Neural progenitor cell (in vitro differentiated cells): Measurements from ENCODE around the gene ACSM3. TPM values are rescaled to one million over a fixed set of nuclear protein-coding genes. Genes with fewer than 3 reads are reported as not detected.

Experiments
- DNase-seq: peaks from one replicate; pipeline ENCODE4 v3.0.0-alpha.2; 2016; ENCODE audit warnings: low spot score
- H2AFZ ChIP-seq: fragments of 200-600 bp; sonication (generic); replicated peaks from 2 replicates; pipeline ENCODE4 v1.6.1; 2016; ENCODE audit warnings: antibody characterized with exemption
- H3F3A ChIP-seq: fragments of 200-600 bp; sonication (generic); 2 replicates; pipeline ENCODE4 v1.6.1; 2016; ENCODE audit warnings: antibody characterized with exemption, low read depth
- H3K27ac ChIP-seq: fragments of 200-600 bp; sonication (generic); 2 replicates; pipeline ENCODE4 v1.5.1; 2016; ENCODE audit warnings: mild to moderate bottlenecking
- H3K27me3 ChIP-seq: fragments of 200-600 bp; sonication (generic); 2 replicates; pipeline ENCODE4 v1.6.1; 2016; ENCODE audit warnings: mild to moderate bottlenecking, moderate library complexity
- H3K36me3 ChIP-seq: fragments of 200-600 bp; sonication (generic); 2 replicates; pipeline ENCODE4 v1.5.1; 2016
- H3K4me1 ChIP-seq: fragments of 200-600 bp; sonication (generic); 2 replicates; pipeline ENCODE4 v1.6.1; 2016; ENCODE audit warnings: mixed run types
- H3K4me2 ChIP-seq: fragments of 200-600 bp; sonication (generic); 2 replicates; pipeline ENCODE4 v1.6.1; 2016
- H3K4me3 ChIP-seq: fragments of 200-600 bp; sonication (generic); 2 replicates; pipeline ENCODE4 v1.5.1; 2016
- H3K79me2 ChIP-seq: fragments of 200-600 bp; sonication (generic); 2 replicates; pipeline ENCODE4 v1.6.1; 2016; ENCODE audit warnings: low read depth
- H3K9ac ChIP-seq: fragments of 200-600 bp; sonication (generic); 2 replicates; pipeline ENCODE4 v1.6.1; 2016
- H3K9me3 ChIP-seq: fragments of 200-600 bp; sonication (generic); 2 replicates; pipeline ENCODE4 v1.5.1; 2016; ENCODE audit warnings: low read depth
- H4K20me1 ChIP-seq: fragments of 200-600 bp; sonication (generic); 2 replicates; pipeline ENCODE4 v1.6.1; 2016; ENCODE audit warnings: low read depth
- H3K27ac Mint-ChIP-seq: 3 replicates; pipeline ENCODE4 v1.8.0; 2021; ENCODE audit warnings: mixed read lengths
- H3K27me3 Mint-ChIP-seq: 2 replicates; pipeline ENCODE4 v1.8.0; 2022; ENCODE audit warnings: low read depth, mild to moderate bottlenecking, inconsistent platforms, moderate library complexity, mixed read lengths; ENCODE audit not compliant: insufficient read depth
- H3K36me3 Mint-ChIP-seq: 3 replicates; pipeline ENCODE4 v1.8.0; 2021; ENCODE audit warnings: mixed read lengths
- H3K4me1 Mint-ChIP-seq: 3 replicates; pipeline ENCODE4 v1.8.0; 2021; ENCODE audit warnings: mixed read lengths
- H3K4me3 Mint-ChIP-seq: 3 replicates; pipeline ENCODE4 v1.8.0; 2021; ENCODE audit warnings: mild to moderate bottlenecking, moderate library complexity, mixed read lengths
- H3K9me3 Mint-ChIP-seq: 3 replicates; pipeline ENCODE4 v1.8.0; 2020; ENCODE audit warnings: mixed read lengths
- EZH2 ChIP-seq: fragments of 200-600 bp; sonication (generic); IDR thresholded peaks from 2 replicates; pipeline ENCODE4 v1.6.1; 2017; ENCODE audit warnings: antibody characterized with exemption, mild to moderate bottlenecking, moderate library complexity
- EZH2phosphoT487 ChIP-seq: fragments of 200-600 bp; sonication (generic); IDR thresholded peaks from 2 replicates; pipeline ENCODE4 v1.6.1; 2017; ENCODE audit warnings: antibody characterized with exemption
- total RNA-seq: library from RNA; depleted of rRNA; stranded (reverse); fragments of >200 nt; gene quantifications from 2 replicates; pipeline ENCODE4 v1.2.3, GENCODE V29; 2015; ENCODE audit warnings: low replicate concordance
- TF ChIP-seq, protein P1 (sequence below): fragments of 200-600 bp; sonication (generic); IDR thresholded peaks from 2 replicates; pipeline ENCODE4 v1.5.1; 2017; ENCODE audit warnings: antibody characterized with exemption, mild to moderate bottlenecking

Gene ACSM3
- total RNA-seq, 1 donor from 2014 or later: 3.8 TPM

GRCh38 chr16:20781697-20782096 lies 17.9 kb downstream of the ACSM3 start:
- H3K4me3 ChIP-seq: no peak overlapping the region
- H4K20me1 ChIP-seq: no peaks in the 10 kb centered on the region
- H3K9me3 ChIP-seq: no peaks in the 10 kb centered on the region
- Mint-ChIP-seq H3K27ac (no peak overlapping the region), H3K27me3 (no peaks in the 10 kb centered on the region), H3K36me3 (no peaks in the 10 kb centered on the region), H3K4me1 (no peaks in the 10 kb centered on the region), H3K9me3 (no peaks in the 10 kb centered on the region), H3K4me3 (no peak overlapping the region)
- no peaks in the 10 kb centered on the region for H3K4me1 ChIP-seq
- TF ChIP-seq, protein P1, sequence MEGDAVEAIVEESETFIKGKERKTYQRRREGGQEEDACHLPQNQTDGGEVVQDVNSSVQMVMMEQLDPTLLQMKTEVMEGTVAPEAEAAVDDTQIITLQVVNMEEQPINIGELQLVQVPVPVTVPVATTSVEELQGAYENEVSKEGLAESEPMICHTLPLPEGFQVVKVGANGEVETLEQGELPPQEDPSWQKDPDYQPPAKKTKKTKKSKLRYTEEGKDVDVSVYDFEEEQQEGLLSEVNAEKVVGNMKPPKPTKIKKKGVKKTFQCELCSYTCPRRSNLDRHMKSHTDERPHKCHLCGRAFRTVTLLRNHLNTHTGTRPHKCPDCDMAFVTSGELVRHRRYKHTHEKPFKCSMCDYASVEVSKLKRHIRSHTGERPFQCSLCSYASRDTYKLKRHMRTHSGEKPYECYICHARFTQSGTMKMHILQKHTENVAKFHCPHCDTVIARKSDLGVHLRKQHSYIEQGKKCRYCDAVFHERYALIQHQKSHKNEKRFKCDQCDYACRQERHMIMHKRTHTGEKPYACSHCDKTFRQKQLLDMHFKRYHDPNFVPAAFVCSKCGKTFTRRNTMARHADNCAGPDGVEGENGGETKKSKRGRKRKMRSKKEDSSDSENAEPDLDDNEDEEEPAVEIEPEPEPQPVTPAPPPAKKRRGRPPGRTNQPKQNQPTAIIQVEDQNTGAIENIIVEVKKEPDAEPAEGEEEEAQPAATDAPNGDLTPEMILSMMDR: no peak
- no peak overlapping the region for H3K9ac ChIP-seq
- H2AFZ ChIP-seq: no peak overlapping the region
- no peaks in the 10 kb centered on the region for H3K27me3 ChIP-seq
- DNase-seq: no peak
- no peaks in the 10 kb centered on the region for H3F3A ChIP-seq
- no peak overlapping the region for H3K27ac ChIP-seq
- no peaks in the 10 kb centered on the region for H3K36me3 ChIP-seq
- no peaks in the 10 kb centered on the region for H3K79me2 ChIP-seq
- no peak overlapping the region for H3K4me2 ChIP-seq

DNA sequence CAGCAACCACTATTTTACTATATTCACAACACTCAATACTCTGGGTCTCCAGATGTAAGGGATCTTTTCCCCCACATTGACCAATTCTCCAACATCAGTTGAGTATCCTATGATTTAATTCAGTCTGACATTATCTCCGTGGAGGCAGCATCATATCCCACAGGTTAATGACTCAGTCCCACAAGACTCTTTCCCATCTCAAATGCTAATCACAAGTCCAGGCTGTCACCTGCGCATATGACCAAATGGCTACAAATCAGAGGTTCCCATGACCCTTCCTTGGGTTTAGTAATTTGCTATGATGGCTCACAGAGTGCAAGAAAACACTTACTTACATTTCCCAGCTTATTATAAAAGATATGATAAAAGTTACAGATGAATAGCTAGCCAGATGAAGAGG lies 18.7 kb downstream of the ACSM3 start:
- no peak overlapping the region for H2AFZ ChIP-seq
- no peaks in the 10 kb centered on the region for H3K27me3 ChIP-seq
- no peak overlapping the region for H3K9ac ChIP-seq
- Mint-ChIP-seq H3K9me3 (no peaks in the 10 kb centered on the region), H3K4me3 (no peak overlapping the region), H3K27ac (no peak overlapping the region), H3K4me1 (no peaks in the 10 kb centered on the region), H3K27me3 (no peaks in the 10 kb centered on the region), H3K36me3 (no peaks in the 10 kb centered on the region)
- H3K79me2 ChIP-seq: no peaks in the 10 kb centered on the region
- TF ChIP-seq, protein P1: no peak
- TF ChIP-seq EZH2 (no peak), EZH2phosphoT487 (no peak)
- no peak for DNase-seq
- no peaks in the 10 kb centered on the region for H3K4me1 ChIP-seq
- H3F3A ChIP-seq: no peaks in the 10 kb centered on the region
- no peak overlapping the region for H3K4me2 ChIP-seq
- H3K36me3 ChIP-seq: no peaks in the 10 kb centered on the region
- H3K27ac ChIP-seq: no peak overlapping the region
- no peak overlapping the region for H3K4me3 ChIP-seq
- H4K20me1 ChIP-seq: no peaks in the 10 kb centered on the region
- no peaks in the 10 kb centered on the region for H3K9me3 ChIP-seq

GRCh38 chr16:20784204-20784603 lies 20.4 kb downstream of the ACSM3 start:
- H3K36me3 ChIP-seq: no peaks in the 10 kb centered on the region
- H3K36me3 Mint-ChIP-seq: no peaks in the 10 kb centered on the region
- H3F3A ChIP-seq: no peaks in the 10 kb centered on the region
- H3K4me3 ChIP-seq: no peak overlapping the region
- no peak for DNase-seq
- H3K27me3 ChIP-seq: no peaks in the 10 kb centered on the region
- no peak overlapping the region for H3K4me3 Mint-ChIP-seq
- TF ChIP-seq EZH2: no peak
- TF ChIP-seq, protein P1: no peak
- no peak for TF ChIP-seq EZH2phosphoT487
- no peaks in the 10 kb centered on the region for H3K79me2 ChIP-seq
- no peak overlapping the region for H3K9ac ChIP-seq
- no peaks in the 10 kb centered on the region for H3K4me1 Mint-ChIP-seq
- no peaks in the 10 kb centered on the region for H3K4me1 ChIP-seq
- H3K27ac Mint-ChIP-seq: no peak overlapping the region
- no peaks in the 10 kb centered on the region for H3K27me3 Mint-ChIP-seq
- H2AFZ ChIP-seq: no peak overlapping the region
- no peaks in the 10 kb centered on the region for H3K9me3 Mint-ChIP-seq
- no peak overlapping the region for H3K27ac ChIP-seq
- no peaks in the 10 kb centered on the region for H3K9me3 ChIP-seq
- H4K20me1 ChIP-seq: no peaks in the 10 kb centered on the region
- H3K4me2 ChIP-seq: no peak overlapping the region

DNA sequence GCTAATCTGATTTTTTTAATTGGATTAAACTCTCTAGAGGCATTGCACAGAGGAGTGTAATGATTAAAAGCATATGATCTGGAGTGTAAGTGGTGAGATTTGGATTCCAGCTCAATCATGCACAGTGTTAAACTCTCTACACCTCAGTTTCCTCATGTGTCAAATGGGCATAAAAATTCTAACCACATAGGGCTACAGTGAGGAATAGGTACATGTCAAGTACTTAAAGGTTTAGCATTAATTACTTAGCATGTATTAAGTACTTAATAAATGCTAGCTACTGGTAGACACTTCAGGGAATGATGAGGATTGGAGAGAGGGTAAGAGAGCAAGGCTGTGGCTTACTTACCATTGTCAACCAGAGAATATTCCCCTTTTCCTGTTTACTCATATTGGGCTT lies 25.3 kb downstream of the ACSM3 start:
- no peaks in the 10 kb centered on the region for H3K79me2 ChIP-seq
- H3K27me3 ChIP-seq: no peaks in the 10 kb centered on the region
- TF ChIP-seq EZH2phosphoT487 (no peak), EZH2 (no peak)
- TF ChIP-seq, protein P1: no peak
- H3K27ac Mint-ChIP-seq: no peak overlapping the region
- no peaks in the 10 kb centered on the region for H3K36me3 Mint-ChIP-seq
- peaks cover 13% of the 10 kb centered on the region for H3F3A ChIP-seq
- H3K9me3 Mint-ChIP-seq: no peaks in the 10 kb centered on the region
- no peaks in the 10 kb centered on the region for H3K9me3 ChIP-seq
- no peak overlapping the region for H3K4me3 ChIP-seq
- no peak for DNase-seq
- H2AFZ ChIP-seq: no peak overlapping the region
- no peak overlapping the region for H3K9ac ChIP-seq
- no peak overlapping the region for H3K4me3 Mint-ChIP-seq
- no peak overlapping the region for H3K4me2 ChIP-seq
- H4K20me1 ChIP-seq: no peaks in the 10 kb centered on the region
- no peaks in the 10 kb centered on the region for H3K36me3 ChIP-seq
- H3K27me3 Mint-ChIP-seq: no peaks in the 10 kb centered on the region
- H3K4me1 ChIP-seq: peaks cover 14% of the 10 kb centered on the region
- H3K4me1 Mint-ChIP-seq: peaks cover 10% of the 10 kb centered on the region
- no peak overlapping the region for H3K27ac ChIP-seq
